ENCODE results near the gene SPTB.

Gene SPTB

DNA sequence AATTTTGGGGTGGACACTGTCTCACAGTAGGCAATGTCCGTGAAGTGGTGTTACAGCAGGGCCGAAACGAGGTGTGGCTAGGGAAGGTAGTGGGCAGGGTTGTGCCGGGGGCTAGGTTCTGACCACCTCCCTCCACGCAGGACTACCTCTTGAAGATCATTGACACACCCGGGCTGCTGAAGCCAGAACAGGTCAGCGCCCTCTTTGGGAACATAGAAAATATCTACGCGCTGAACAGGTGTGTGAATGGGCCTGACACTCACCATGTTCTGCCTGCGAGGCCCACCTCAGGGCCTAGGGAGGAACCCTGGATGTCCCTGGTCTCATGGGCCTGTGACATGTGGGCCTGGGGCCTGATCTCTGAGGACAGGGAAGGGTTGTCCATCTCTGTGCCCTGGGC is 150.9 kb downstream of the SPTB start:
- WGBS, 2 experiments (ENCODE audit: insufficient coverage in 2 of 2): 99 to 100% methylated on average over 7 to 9 of the region's 10 CpGs

DNA sequence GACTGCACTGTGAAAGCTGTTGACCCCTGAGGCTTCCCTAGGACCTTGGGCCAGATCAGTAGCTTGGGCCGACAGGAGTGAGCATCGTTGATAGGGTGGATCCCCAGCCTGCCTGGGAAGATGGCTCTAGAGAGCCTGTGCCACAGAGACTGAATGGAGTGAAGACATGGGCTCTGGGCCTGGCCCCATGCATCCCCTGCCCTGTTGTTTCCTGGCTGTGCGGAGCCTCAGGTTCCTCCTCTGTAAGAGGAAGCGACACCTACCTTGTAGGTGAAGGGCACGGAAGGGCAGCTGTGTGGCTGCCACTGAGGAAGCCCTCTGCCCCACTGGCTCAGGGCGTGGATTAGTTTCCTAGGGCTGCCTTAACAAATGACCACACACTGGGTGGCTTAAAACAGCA is 151.6 kb downstream of the SPTB start:
- Histone ChIP-seq H3K9me3 (ENCODE audit: control insufficient read depth, low read length) (no peaks in the 10 kb centered on the region), H3K4me3 (ENCODE audit: extremely low read depth, insufficient read depth, low read length, poor library complexity, severe bottlenecking) (no peak overlapping the region), H3K36me3 (ENCODE audit: control insufficient read depth, insufficient read depth, low read length) (peaks cover 62% of the 10 kb centered on the region), H3K4me1 (ENCODE audit: control insufficient read depth, insufficient read depth, low read length, poor library complexity, severe bottlenecking) (peaks cover 34% of the 10 kb centered on the region), H3K27ac (ENCODE audit: low read depth, low read length, severe bottlenecking) (no peak overlapping the region)
- WGBS, 2 experiments (ENCODE audit: insufficient coverage in 2 of 2): 94 to 98% methylated on average over 6 of the region's 6 CpGs

More for the DNA sequence above, 150.9 kb downstream of the SPTB start:
- Histone ChIP-seq H3K27ac (ENCODE audit: low read depth, low read length, severe bottlenecking) (no peak overlapping the region), H3K4me1 (ENCODE audit: control insufficient read depth, insufficient read depth, low read length, poor library complexity, severe bottlenecking) (peaks cover 29% of the 10 kb centered on the region), H3K4me3 (ENCODE audit: extremely low read depth, insufficient read depth, low read length, poor library complexity, severe bottlenecking) (no peak overlapping the region), H3K36me3 (ENCODE audit: control insufficient read depth, insufficient read depth, low read length) (peaks cover 70% of the 10 kb centered on the region), H3K9me3 (ENCODE audit: control insufficient read depth, low read length) (no peaks in the 10 kb centered on the region)

DNA sequence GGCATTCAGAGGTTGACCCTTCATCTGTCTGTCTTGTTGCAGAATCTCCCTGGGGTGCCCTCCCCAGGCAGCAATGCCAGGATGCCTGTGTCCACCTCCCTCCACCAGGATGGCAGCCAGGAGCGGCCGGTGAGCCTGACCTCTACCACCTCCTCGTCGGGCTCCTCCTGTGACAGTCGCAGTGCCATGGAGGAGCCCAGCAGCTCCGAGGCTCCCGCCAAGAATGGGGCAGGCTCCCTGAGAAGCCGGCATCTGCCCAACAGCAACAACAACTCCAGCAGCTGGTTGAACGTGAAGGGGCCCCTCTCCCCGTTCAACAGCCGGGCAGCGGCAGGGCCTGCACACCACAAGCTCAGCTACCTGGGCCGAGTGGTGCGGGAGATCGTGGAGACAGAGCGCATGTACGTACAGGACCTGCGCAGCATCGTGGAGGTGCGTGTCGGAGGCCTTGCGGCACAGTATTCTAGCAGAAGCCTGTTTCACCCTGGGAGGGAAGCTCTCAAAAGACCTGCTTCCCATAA is 152.1 kb downstream of the SPTB start:
- peaks cover 58% of the 10 kb centered on the region for H3K36me3 ChIP-seq (ENCODE audit: control insufficient read depth, insufficient read depth, low read length)
- WGBS, 2 experiments (ENCODE audit: insufficient coverage in 2 of 2): 94 to 98% methylated on average over 20 to 21 of the region's 22 CpGs
- no peak overlapping the region for H3K4me3 ChIP-seq (ENCODE audit: extremely low read depth, insufficient read depth, low read length, poor library complexity, severe bottlenecking)
- H3K9me3 ChIP-seq (ENCODE audit: control insufficient read depth, low read length): no peaks in the 10 kb centered on the region
- no peak overlapping the region for H3K27ac ChIP-seq (ENCODE audit: low read depth, low read length, severe bottlenecking)
- peaks cover 37% of the 10 kb centered on the region for H3K4me1 ChIP-seq (ENCODE audit: control insufficient read depth, insufficient read depth, low read length, poor library complexity, severe bottlenecking)

DNA sequence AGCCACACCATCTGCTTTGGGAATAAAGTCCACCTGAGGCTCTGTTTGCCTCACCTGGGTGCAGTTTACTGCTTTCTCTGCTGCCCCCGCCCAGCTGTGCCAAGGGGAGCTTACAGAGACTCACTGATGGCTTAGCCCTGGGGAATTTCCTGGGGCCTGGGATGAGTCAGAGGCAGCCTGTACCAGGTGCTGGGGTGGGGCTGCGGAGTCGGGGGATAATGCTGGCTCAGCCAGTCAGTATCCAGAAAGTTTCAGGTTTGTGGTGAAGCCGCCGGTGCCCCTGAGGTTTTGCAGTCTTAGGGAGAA is 153.2 kb downstream of the SPTB start:
- no peak overlapping the region for H3K4me3 ChIP-seq (ENCODE audit: extremely low read depth, insufficient read depth, low read length, poor library complexity, severe bottlenecking)
- no peaks in the 10 kb centered on the region for H3K9me3 ChIP-seq (ENCODE audit: control insufficient read depth, low read length)
- H3K4me1 ChIP-seq (ENCODE audit: control insufficient read depth, insufficient read depth, low read length, poor library complexity, severe bottlenecking): peaks cover 39% of the 10 kb centered on the region
- 64 to 73% methylated on average over 3 of the region's 5 CpGs for WGBS, 2 experiments (ENCODE audit: insufficient coverage in 2 of 2)
- H3K27ac ChIP-seq (ENCODE audit: low read depth, low read length, severe bottlenecking): no peak overlapping the region
- peaks cover 47% of the 10 kb centered on the region for H3K36me3 ChIP-seq (ENCODE audit: control insufficient read depth, insufficient read depth, low read length)

DNA sequence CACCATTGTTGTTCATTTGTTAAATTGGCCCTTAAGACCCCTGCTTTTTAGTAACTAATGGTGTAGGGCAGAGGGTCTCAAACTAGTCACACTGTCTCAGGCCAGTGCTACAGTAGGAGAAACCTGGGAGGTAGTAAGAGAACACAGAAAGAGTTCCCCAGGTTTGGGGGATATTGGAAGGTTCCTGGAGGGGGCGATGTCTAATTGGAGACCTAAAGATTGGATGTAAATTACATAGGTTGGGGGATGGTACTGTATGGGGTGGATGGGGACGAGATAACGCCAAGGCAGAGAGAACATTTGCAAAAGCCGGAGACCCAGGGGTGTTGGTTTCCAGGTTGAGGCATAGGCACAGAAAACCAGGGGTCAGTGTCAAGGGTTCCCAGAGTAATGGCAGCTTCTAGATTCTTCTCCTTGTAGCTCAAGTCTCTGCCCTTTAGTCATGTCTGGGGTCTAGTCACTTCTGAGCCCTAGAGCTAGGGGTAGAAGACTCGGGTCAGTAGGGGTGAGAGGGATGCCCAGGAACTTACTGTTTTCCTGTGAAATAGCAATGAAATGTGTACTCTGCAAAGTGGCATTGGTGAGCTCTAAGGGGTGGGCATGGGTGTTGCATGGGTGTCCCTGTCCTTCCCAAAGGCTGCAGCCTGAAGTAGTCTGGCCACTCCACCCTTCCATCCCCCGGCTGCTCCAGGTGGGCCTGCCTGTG is 153.7 kb downstream of the SPTB start:
- 82 to 90% methylated on average over 6 of the region's 6 CpGs for WGBS, 2 experiments (ENCODE audit: insufficient coverage in 2 of 2)
- Histone ChIP-seq H3K36me3 (ENCODE audit: control insufficient read depth, insufficient read depth, low read length) (peaks cover 42% of the 10 kb centered on the region), H3K27ac (ENCODE audit: low read depth, low read length, severe bottlenecking) (no peak overlapping the region), H3K9me3 (ENCODE audit: control insufficient read depth, low read length) (no peaks in the 10 kb centered on the region), H3K4me3 (ENCODE audit: extremely low read depth, insufficient read depth, low read length, poor library complexity, severe bottlenecking) (no peak overlapping the region), H3K4me1 (ENCODE audit: control insufficient read depth, insufficient read depth, low read length, poor library complexity, severe bottlenecking) (peaks cover 44% of the 10 kb centered on the region)

DNA sequence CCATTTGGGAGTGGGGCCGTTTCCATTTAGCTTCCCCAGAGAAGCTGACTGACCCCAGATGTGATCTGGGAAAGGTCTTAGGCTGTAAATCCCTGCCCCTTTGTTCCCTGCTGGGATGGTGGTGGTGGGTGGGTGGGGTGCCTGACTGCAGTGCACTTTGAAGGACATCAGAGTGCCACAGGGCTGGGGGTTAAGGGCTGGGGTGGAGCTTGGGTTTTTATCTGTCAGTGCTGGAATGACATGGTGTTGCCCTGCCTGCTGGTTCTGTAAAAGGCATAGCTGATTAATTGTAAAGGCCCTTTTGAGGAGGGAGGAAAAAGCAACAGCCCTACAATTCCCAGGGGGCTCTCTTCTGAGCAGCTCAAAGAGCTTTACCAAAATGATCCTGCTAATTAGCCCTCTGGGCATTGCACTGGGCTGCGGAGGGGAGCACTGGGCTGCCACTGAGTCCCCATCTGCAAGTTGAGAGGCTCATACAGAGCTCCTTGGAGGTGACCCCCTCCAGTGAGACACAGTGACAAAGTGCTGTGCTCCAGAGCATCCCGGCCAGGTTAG is 154.4 kb downstream of the SPTB start:
- WGBS, 2 experiments (ENCODE audit: insufficient coverage in 2 of 2): 48 to 56% methylated on average over 3 of the region's 3 CpGs
- Histone ChIP-seq H3K4me1 (ENCODE audit: control insufficient read depth, insufficient read depth, low read length, poor library complexity, severe bottlenecking) (peaks cover 51% of the 10 kb centered on the region), H3K9me3 (ENCODE audit: control insufficient read depth, low read length) (no peaks in the 10 kb centered on the region), H3K4me3 (ENCODE audit: extremely low read depth, insufficient read depth, low read length, poor library complexity, severe bottlenecking) (no peak overlapping the region), H3K27ac (ENCODE audit: low read depth, low read length, severe bottlenecking) (peak overlapping the region; percentile 69), H3K36me3 (ENCODE audit: control insufficient read depth, insufficient read depth, low read length) (peaks cover 40% of the 10 kb centered on the region)

DNA sequence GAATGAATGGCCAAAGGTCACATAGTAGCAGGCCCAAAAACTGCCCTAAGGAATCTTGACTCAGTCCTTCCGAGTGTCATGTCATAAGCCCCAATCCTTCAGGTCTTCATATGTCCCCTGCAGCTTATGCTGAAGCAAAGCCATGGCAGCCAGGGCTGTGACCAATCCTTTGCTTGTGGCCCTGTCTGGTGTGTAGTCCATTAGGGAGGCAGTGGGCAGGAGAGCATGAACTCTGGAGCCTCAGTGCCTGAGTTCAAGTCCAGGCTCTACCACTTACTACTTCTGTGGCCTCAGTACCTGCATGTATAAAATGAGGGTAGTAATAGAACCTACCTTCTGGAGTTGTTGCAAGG is 155.2 kb downstream of the SPTB start:
- Histone ChIP-seq H3K27ac (ENCODE audit: low read depth, low read length, severe bottlenecking) (peak overlapping the region; percentile 69), H3K4me1 (ENCODE audit: control insufficient read depth, insufficient read depth, low read length, poor library complexity, severe bottlenecking) (peaks cover 59% of the 10 kb centered on the region)

DNA sequence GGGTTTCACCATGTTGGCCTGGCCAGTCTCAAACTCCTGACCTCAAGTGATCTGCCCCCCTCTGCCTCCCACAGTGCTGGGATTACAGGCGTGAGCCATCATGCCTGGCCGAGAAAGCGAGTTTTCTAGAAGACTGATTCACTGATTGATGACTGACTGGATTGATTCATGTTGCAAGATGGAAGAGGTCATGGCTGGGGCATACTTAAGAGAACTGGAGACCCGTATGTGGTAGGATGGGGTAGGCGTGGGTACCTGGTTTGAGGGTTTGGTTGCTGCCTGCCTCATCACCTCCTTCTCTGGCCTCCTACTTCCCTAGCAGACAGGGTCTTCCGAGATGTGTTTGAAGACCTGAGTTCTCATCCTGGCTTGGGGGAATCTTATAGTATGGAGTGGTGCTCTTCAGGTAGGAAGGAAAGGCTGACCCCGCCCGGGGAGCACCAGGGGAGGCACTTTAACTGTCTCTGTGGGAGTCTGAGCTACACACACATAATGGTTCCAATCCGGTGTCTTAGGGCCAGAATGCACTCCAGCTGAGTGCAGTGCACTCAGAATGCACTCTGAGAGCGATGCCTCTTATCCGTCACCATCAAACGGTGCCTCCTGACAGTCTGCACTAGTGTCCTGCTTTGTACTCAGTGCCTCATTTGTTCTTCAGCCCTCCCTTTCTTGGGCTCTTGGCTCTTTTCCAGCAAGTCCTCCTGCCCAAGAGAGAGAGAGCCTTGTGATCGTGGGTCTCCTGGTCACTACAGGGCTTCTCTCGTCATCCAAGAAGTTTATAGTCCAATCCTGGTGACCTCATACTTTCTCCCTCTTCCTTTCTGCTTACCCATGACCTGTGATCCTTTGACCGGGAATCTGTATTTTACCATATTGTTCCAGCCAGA is 155.8 kb downstream of the SPTB start:
- WGBS, 2 experiments (ENCODE audit: insufficient coverage in 2 of 2): 56 to 74% methylated on average over 11 to 13 of the region's 15 CpGs
- H3K4me1 ChIP-seq (ENCODE audit: control insufficient read depth, insufficient read depth, low read length, poor library complexity, severe bottlenecking): peaks cover 64% of the 10 kb centered on the region
- no peaks in the 10 kb centered on the region for H3K9me3 ChIP-seq (ENCODE audit: control insufficient read depth, low read length)
- H3K27ac ChIP-seq (ENCODE audit: low read depth, low read length, severe bottlenecking): peak overlapping the region; percentile 1
- H3K36me3 ChIP-seq (ENCODE audit: control insufficient read depth, insufficient read depth, low read length): peaks cover 39% of the 10 kb centered on the region
- no peak overlapping the region for H3K4me3 ChIP-seq (ENCODE audit: extremely low read depth, insufficient read depth, low read length, poor library complexity, severe bottlenecking)

More for the DNA sequence above, 155.2 kb downstream of the SPTB start:
- peaks cover 39% of the 10 kb centered on the region for H3K36me3 ChIP-seq (ENCODE audit: control insufficient read depth, insufficient read depth, low read length)
- no peaks in the 10 kb centered on the region for H3K9me3 ChIP-seq (ENCODE audit: control insufficient read depth, low read length)
- 88 to 90% methylated on average over 1 of the region's 1 CpG for WGBS, 2 experiments (ENCODE audit: insufficient coverage in 2 of 2)
- no peak overlapping the region for H3K4me3 ChIP-seq (ENCODE audit: extremely low read depth, insufficient read depth, low read length, poor library complexity, severe bottlenecking)

DNA sequence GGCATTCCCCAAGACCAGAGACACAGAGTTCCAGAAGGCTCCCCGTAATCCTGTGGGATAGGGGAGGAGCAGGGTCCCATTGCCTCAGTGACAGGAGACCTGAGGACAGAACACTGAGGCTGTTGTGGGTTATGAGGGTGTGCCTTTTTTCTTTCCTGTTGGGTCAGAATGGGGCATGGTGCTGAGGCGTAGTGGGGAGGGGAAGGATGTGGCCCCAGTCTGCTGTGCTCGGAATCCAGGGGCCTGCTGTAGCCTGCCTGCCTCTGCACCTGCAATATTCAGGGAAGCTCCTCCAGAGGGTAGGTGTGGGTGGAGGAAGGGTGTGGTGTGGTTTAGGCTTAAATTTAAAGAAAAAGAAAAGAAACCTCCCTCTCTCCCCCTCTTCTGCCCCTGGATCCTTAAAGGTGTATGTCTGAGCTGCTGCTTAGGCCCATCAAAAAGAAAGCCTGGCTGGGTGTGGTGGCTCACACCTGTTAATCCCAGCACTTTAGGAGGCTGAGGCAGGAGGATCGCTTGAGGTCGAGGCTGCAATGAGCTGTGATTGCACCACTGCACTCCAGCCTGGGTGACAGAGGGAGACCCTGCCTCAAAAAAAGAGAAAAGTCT is 156.8 kb downstream of the SPTB start:
- H3K9me3 ChIP-seq (ENCODE audit: control insufficient read depth, low read length): no peaks in the 10 kb centered on the region
- no peak overlapping the region for H3K27ac ChIP-seq (ENCODE audit: low read depth, low read length, severe bottlenecking)
- peaks cover 37% of the 10 kb centered on the region for H3K36me3 ChIP-seq (ENCODE audit: control insufficient read depth, insufficient read depth, low read length)
- H3K4me1 ChIP-seq (ENCODE audit: control insufficient read depth, insufficient read depth, low read length, poor library complexity, severe bottlenecking): peaks cover 74% of the 10 kb centered on the region
- WGBS, 2 experiments (ENCODE audit: insufficient coverage in 2 of 2): 95 to 100% methylated on average over 1 to 4 of the region's 5 CpGs
- H3K4me3 ChIP-seq (ENCODE audit: extremely low read depth, insufficient read depth, low read length, poor library complexity, severe bottlenecking): no peak overlapping the region

DNA sequence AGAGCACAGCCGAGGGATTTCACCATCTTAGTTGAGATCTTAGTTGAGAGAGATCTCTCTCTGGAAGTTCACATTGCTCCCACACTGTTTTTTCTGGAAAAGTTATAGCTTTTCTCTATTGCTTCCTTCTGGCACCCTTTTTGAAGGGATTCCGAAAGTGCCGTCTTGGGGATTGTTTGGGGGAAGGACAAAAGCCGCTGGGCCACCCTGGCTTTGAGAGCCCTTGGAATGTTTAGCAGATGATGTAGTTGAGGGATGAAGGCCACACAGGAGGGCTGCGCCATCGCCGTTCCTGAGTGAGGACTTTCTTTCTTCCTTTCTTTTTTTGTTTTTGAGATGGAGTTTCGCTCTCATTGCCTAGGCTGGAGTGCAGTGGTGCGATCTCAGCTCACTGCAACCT is 157.8 kb downstream of the SPTB start:
- Histone ChIP-seq H3K27ac (ENCODE audit: low read depth, low read length, severe bottlenecking) (no peak overlapping the region), H3K36me3 (ENCODE audit: control insufficient read depth, insufficient read depth, low read length) (peaks cover 38% of the 10 kb centered on the region), H3K4me3 (ENCODE audit: extremely low read depth, insufficient read depth, low read length, poor library complexity, severe bottlenecking) (no peak overlapping the region), H3K9me3 (ENCODE audit: control insufficient read depth, low read length) (no peaks in the 10 kb centered on the region), H3K4me1 (ENCODE audit: control insufficient read depth, insufficient read depth, low read length, poor library complexity, severe bottlenecking) (peaks cover 83% of the 10 kb centered on the region)
- 84 to 93% methylated on average over 6 to 7 of the region's 9 CpGs for WGBS, 2 experiments (ENCODE audit: insufficient coverage in 2 of 2)

Measured in mesodermal cell (in vitro differentiated cells).